Measurements from ENCODE around the gene DCDC1. TPM values are rescaled to one million over a fixed set of nuclear protein-coding genes. Genes with fewer than 3 reads are reported as not detected.

The DCDC1 gene
- total and polyA plus RNA-seq, 9 of the 15 experiments (the other 6 are each of a cell fraction or from before 2014, with no cell fraction given): 0.05 to 0.18 (median 0.08) TPM; not detected in 3

DNA sequence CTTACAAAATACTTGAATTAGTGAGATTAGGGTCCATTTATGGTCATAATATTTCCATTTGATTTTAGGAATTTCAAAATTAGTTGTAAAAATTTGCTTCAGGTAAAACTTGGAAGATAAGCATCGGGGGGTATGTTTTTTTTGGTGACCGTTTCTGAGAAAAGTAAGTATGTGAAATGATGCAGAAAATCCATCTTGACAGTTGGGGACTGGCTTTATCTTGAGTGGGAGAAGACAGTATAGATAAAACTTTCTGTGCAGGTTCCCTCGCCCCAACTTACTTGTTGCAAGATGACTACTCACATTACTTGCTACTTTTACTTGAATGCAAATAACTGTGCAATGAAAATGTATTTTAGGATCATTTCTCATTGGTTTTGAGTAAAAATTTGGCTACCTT is 49.6 kb upstream of the DCDC1 start (continued):
- TF ChIP-seq, protein P1, sequence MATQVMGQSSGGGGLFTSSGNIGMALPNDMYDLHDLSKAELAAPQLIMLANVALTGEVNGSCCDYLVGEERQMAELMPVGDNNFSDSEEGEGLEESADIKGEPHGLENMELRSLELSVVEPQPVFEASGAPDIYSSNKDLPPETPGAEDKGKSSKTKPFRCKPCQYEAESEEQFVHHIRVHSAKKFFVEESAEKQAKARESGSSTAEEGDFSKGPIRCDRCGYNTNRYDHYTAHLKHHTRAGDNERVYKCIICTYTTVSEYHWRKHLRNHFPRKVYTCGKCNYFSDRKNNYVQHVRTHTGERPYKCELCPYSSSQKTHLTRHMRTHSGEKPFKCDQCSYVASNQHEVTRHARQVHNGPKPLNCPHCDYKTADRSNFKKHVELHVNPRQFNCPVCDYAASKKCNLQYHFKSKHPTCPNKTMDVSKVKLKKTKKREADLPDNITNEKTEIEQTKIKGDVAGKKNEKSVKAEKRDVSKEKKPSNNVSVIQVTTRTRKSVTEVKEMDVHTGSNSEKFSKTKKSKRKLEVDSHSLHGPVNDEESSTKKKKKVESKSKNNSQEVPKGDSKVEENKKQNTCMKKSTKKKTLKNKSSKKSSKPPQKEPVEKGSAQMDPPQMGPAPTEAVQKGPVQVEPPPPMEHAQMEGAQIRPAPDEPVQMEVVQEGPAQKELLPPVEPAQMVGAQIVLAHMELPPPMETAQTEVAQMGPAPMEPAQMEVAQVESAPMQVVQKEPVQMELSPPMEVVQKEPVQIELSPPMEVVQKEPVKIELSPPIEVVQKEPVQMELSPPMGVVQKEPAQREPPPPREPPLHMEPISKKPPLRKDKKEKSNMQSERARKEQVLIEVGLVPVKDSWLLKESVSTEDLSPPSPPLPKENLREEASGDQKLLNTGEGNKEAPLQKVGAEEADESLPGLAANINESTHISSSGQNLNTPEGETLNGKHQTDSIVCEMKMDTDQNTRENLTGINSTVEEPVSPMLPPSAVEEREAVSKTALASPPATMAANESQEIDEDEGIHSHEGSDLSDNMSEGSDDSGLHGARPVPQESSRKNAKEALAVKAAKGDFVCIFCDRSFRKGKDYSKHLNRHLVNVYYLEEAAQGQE (IDR thresholded peaks at IDR 0.05; ENCODE audit: borderline replicate concordance): peak; percentile 16; the same call in 1 of the 2 replicates
- TF ChIP-seq, protein P1 (CRISPR knock-in tag; IDR thresholded peaks at IDR 0.05; ENCODE audit: low read depth): no peak
- TF ChIP-seq, protein P2, sequence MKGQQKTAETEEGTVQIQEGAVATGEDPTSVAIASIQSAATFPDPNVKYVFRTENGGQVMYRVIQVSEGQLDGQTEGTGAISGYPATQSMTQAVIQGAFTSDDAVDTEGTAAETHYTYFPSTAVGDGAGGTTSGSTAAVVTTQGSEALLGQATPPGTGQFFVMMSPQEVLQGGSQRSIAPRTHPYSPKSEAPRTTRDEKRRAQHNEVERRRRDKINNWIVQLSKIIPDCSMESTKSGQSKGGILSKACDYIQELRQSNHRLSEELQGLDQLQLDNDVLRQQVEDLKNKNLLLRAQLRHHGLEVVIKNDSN (CRISPR knock-in tag; IDR thresholded peaks at IDR 0.05): no peak
- TF ChIP-seq MIER1 (IDR thresholded peaks at IDR 0.05; ENCODE audit: low read depth) (no peak), ARID1B (IDR thresholded peaks at IDR 0.05) (peak; percentile 62), RNF2 (IDR thresholded peaks at IDR 0.05) (peak; percentile 73; the same call in 1 of the 2 replicates), NFE2 (IDR thresholded peaks at IDR 0.05; ENCODE audit: low read depth) (peak; percentile 25; the same call in 1 of the 2 replicates), HSF4 (CRISPR knock-in tag; IDR thresholded peaks at IDR 0.05; ENCODE audit: borderline replicate concordance) (no peak), ELF2 (CRISPR knock-in tag; IDR thresholded peaks at IDR 0.05) (no peak), ILF3 (IDR thresholded peaks at IDR 0.05; ENCODE audit: borderline replicate concordance) (no peak)
- TF ChIP-seq, protein P3, sequence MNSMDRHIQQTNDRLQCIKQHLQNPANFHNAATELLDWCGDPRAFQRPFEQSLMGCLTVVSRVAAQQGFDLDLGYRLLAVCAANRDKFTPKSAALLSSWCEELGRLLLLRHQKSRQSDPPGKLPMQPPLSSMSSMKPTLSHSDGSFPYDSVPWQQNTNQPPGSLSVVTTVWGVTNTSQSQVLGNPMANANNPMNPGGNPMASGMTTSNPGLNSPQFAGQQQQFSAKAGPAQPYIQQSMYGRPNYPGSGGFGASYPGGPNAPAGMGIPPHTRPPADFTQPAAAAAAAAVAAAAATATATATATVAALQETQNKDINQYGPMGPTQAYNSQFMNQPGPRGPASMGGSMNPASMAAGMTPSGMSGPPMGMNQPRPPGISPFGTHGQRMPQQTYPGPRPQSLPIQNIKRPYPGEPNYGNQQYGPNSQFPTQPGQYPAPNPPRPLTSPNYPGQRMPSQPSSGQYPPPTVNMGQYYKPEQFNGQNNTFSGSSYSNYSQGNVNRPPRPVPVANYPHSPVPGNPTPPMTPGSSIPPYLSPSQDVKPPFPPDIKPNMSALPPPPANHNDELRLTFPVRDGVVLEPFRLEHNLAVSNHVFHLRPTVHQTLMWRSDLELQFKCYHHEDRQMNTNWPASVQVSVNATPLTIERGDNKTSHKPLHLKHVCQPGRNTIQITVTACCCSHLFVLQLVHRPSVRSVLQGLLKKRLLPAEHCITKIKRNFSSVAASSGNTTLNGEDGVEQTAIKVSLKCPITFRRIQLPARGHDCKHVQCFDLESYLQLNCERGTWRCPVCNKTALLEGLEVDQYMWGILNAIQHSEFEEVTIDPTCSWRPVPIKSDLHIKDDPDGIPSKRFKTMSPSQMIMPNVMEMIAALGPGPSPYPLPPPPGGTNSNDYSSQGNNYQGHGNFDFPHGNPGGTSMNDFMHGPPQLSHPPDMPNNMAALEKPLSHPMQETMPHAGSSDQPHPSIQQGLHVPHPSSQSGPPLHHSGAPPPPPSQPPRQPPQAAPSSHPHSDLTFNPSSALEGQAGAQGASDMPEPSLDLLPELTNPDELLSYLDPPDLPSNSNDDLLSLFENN (IDR thresholded peaks at IDR 0.05; ENCODE audit: low read depth in 2 of 2, low read length in 2 of 2): no peak

Measured in K562 (cell line).